ENCODE data around the gene KREMEN1. TPM values are rescaled to one million over a fixed set of nuclear protein-coding genes. Genes with fewer than 3 reads are reported as not detected.

The KREMEN1 gene
- total RNA-seq, 4 donors from 2014 or later: 7.6 to 15.9 (median 8.9) TPM

GRCh38 chr22:29214232-29214631 is 141.4 kb downstream of the KREMEN1 start:
- TF ChIP-seq CTCF (IDR thresholded peaks at IDR 0.05; ENCODE audit: low read depth): no peak

- no peak for TF ChIP-seq CTCF (IDR thresholded peaks at IDR 0.05; ENCODE audit: low read depth)
Measured at GRCh38 chr22:29215012-29215860, 142.4 kb downstream of the KREMEN1 start.

GRCh38 chr22:29216011-29216872 is 143.4 kb downstream of the KREMEN1 start:
- no peak for TF ChIP-seq CTCF (IDR thresholded peaks at IDR 0.05; ENCODE audit: low read depth)

GRCh38 chr22:29216873-29217666 is 144.2 kb downstream of the KREMEN1 start:
- no peak for TF ChIP-seq CTCF (IDR thresholded peaks at IDR 0.05; ENCODE audit: low read depth)

Small RNA genes within 50 kb of the gene (small RNA-seq; reads per million reads assigned to genes)
- gene RNU6-1219P (not detected), gene RNU6-810P (not detected)

Other genes with a start within 250 kb of the KREMEN1 start
- 1 to 10 TPM; 1.7 to 8.1 (median 4.8) TPM for gene ZNRF3, start 189.5 kb upstream of the KREMEN1 start, total RNA-seq
- gene C22orf31, start 11.2 kb upstream of the KREMEN1 start, total RNA-seq: not detected
- 1 to 10 TPM in 1 of 4 donors, under 1 TPM in 2, not detected in 1; 0.17 to 1.3 (median 0.94) TPM for gene EMID1, start 132.9 kb downstream of the KREMEN1 start, total RNA-seq
- gene RHBDD3, start 194.9 kb downstream of the KREMEN1 start, total RNA-seq: 10 to 100 TPM in 3 of 4 donors, 1 to 10 TPM in 1; 7.3 to 32.0 (median 14.2) TPM
- gene EWSR1, start 195.2 kb downstream of the KREMEN1 start, total RNA-seq: 100 to 1,000 TPM; 132 to 179 (median 168) TPM
- 10 to 100 TPM in 2 of 4 donors, 1 to 10 TPM in 2; 7.5 to 31.6 (median 10.3) TPM for gene GAS2L1, start 233.6 kb downstream of the KREMEN1 start, total RNA-seq
- gene RASL10A, start 242.7 kb downstream of the KREMEN1 start, total RNA-seq: 1 to 10 TPM in 2 of 4 donors, under 1 TPM in 2; 0.38 to 2.2 (median 1.1) TPM